ENCODE measurements around the gene RHEBL1. TPM values are rescaled to one million over a fixed set of nuclear protein-coding genes. Genes with fewer than 3 reads are reported as not detected.

RHEBL1 gene
- total and polyA plus RNA-seq, 8 donors: 0.71 to 3.6 (median 2.2) TPM

DNA sequence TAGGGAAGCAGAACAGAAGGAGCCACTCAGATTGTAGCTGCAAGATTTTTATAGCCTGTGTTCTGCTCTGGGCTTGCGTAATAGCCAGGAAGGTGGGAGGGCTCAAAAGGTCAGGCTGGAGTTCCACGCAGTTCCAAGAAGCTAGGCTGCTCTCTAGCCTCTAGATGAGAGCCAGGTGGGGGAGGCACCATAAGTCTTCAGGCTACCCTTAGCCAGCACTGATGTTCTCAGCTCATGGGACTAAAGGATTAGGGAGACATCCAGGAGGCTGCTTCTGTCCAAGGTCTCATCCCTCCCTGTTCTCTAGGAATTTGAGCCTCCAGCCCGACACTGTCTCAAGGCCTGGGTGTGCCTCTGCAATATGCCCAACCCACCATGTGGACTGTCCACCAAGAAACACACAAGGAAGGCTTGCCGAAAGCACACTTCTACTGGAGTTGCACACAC, 39.2 kb upstream of the RHEBL1 start:
- TF ChIP-seq, protein P1, sequence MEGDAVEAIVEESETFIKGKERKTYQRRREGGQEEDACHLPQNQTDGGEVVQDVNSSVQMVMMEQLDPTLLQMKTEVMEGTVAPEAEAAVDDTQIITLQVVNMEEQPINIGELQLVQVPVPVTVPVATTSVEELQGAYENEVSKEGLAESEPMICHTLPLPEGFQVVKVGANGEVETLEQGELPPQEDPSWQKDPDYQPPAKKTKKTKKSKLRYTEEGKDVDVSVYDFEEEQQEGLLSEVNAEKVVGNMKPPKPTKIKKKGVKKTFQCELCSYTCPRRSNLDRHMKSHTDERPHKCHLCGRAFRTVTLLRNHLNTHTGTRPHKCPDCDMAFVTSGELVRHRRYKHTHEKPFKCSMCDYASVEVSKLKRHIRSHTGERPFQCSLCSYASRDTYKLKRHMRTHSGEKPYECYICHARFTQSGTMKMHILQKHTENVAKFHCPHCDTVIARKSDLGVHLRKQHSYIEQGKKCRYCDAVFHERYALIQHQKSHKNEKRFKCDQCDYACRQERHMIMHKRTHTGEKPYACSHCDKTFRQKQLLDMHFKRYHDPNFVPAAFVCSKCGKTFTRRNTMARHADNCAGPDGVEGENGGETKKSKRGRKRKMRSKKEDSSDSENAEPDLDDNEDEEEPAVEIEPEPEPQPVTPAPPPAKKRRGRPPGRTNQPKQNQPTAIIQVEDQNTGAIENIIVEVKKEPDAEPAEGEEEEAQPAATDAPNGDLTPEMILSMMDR (IDR thresholded peaks at IDR 0.05): no peak
- peaks cover 0 to 14% of the 10 kb centered on the region in 2 donors for H3K36me3 ChIP-seq
- no peaks in the 10 kb centered on the region for H3K27me3 ChIP-seq
- ATAC-seq: peak; percentile 54
- no peaks in the 10 kb centered on the region for H3K9me3 ChIP-seq
- peak overlapping the region; percentile 68 to 81 for H3K4me3 ChIP-seq
- peak in 1 of 4 donors; percentile 73 for DNase-seq
- H3K27ac ChIP-seq: peak overlapping the region; percentile 87 to 96
- intact Hi-C loops (cut with DNase I): no loop called here
- peaks cover 22 to 56% of the 10 kb centered on the region in 2 donors for H3K4me1 ChIP-seq

DNA sequence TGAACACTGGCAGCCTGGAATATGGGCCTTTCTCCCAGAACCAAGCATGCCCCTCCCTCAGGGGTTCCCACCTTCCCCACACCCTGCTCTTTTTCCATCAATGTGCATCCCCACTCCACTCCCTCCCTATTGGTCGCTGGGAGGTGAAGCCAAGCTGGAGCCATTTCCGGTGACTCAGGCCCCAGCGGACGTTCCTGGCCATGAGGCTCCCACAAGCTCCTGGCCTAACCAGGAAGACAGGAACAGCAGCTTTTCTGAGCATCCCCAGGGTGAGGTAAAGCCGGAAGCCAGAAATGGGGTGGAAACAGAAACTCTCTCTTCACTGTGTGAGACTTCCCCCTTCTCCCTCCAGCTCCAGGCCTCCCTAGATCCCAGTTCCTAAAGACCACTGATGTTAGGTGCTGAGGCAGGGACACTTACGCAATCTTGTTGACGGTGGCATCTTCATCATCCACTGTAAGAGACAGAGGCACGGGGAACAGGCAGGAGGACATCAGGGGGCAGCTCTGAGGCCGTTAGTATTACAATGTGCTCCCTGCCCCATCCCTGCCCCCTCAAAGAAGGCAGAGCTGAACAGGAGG, 35.8 kb upstream of the RHEBL1 start:
- intact Hi-C loops (cut with DNase I): no loop called here
- H3K36me3 ChIP-seq: peaks cover 4 to 48% of the 10 kb centered on the region in 2 donors

DNA sequence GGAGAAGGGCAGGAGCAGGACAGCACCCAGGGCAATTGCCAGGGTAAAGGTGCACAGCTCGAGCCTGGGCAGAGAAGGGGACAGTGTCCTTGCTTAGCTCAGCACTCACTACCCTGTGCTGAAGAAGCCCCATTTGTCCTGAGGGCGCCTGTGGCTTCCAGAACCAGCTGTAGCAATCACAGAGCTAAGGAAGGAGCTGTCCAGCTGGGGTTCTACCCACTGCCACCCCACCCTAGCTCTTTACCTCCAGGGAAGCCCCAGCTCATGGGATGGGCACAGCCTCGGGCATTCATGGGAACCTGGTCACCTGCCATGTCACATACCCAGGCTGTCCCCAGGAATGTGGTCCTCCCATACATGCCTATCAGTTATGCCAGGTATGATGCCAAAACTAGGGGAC, 35.0 kb upstream of the RHEBL1 start:
- TF ChIP-seq, protein P1 (IDR thresholded peaks at IDR 0.05): no peak
- Histone ChIP-seq H3K4me3 (no peak overlapping the region), H3K36me3 (peaks cover 4 to 56% of the 10 kb centered on the region in 2 donors), H3K27ac (peak overlapping the region in 1 of 2 donors; percentile 30), H3K9me3 (no peaks in the 10 kb centered on the region), H3K27me3 (no peaks in the 10 kb centered on the region), H3K4me1 (peaks cover 16 to 58% of the 10 kb centered on the region in 2 donors)
- DNase-seq (no peak), ATAC-seq (no peak)
- intact Hi-C loops (cut with DNase I): no loop called here

More for the DNA sequence above, 35.8 kb upstream of the RHEBL1 start:
- H3K27me3 ChIP-seq: no peaks in the 10 kb centered on the region
- H3K4me1 ChIP-seq: peaks cover 16 to 60% of the 10 kb centered on the region in 2 donors
- DNase-seq (no peak), ATAC-seq (no peak)
- H3K4me3 ChIP-seq: no peak overlapping the region
- TF ChIP-seq, protein P1 (IDR thresholded peaks at IDR 0.05): no peak
- H3K9me3 ChIP-seq: no peaks in the 10 kb centered on the region
- H3K27ac ChIP-seq: peak overlapping the region in 1 of 2 donors; percentile 14

DNA sequence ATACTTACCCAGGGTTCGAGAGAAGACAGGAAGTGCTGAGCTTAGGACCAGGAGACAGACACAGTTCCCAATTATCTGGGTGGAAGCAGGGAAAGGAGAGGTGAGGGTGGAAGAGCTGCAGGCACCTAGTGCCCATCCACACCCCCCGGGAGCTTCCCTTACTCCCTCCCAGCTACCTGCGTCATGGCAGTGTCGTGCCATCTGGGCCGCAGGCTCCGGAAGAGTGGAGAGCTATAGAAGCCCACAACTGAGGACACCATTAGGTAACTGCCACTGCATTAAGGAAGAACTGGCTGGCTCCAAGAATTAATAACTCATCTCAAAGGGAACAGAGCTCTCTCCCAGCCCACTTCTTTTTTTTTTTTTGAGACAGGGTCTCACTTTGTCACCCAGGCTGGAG, 30.6 kb upstream of the RHEBL1 start:
- Histone ChIP-seq H3K27ac (no peak overlapping the region), H3K4me1 (peaks cover 0 to 17% of the 10 kb centered on the region in 2 donors), H3K4me3 (no peak overlapping the region), H3K27me3 (peaks cover 0 to 1% of the 10 kb centered on the region in 2 donors), H3K36me3 (peaks cover 4 to 90% of the 10 kb centered on the region in 2 donors), H3K9me3 (no peaks in the 10 kb centered on the region)
- no peak for ATAC-seq
- DNase-seq: no peak
- intact Hi-C loops (cut with DNase I): no loop called here
- TF ChIP-seq, protein P1 (IDR thresholded peaks at IDR 0.05): no peak

DNA sequence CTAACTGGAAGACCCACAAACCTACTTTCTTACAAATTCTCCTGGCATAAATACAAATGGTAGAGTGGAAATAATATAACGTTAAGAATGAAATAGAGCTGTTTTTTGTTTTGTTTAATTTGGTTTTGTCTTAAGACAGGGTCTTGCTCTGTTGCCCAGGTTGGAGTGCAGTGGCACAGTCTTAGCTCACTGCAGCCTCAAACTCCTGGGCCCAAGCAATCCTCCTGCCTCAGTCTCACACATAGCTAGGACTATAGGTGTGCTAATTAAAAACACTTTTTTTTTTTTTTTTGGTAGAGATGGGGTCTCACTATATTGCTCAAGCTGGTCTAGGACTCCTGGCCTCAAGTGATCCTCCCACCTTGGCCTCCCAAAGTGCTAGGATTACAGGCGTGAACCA, 28.9 kb upstream of the RHEBL1 start:
- H3K4me1 ChIP-seq: peaks cover 13 to 20% of the 10 kb centered on the region in 2 donors
- no peak for ATAC-seq
- no peaks in the 10 kb centered on the region for H3K9me3 ChIP-seq
- TF ChIP-seq, protein P1 (IDR thresholded peaks at IDR 0.05): no peak
- H3K4me3 ChIP-seq: no peak overlapping the region
- DNase-seq: no peak
- H3K36me3 ChIP-seq: peaks cover 4 to 76% of the 10 kb centered on the region in 2 donors
- no peak overlapping the region for H3K27ac ChIP-seq
- H3K27me3 ChIP-seq: peaks cover 8 to 18% of the 10 kb centered on the region in 2 donors
- intact Hi-C loops (cut with DNase I): no loop called here
